GM12878 (cell line): ENCODE results near the gene CRYGA. TPM values are rescaled to one million over a fixed set of nuclear protein-coding genes. Genes with fewer than 3 reads are reported as not detected.

Experiments used
- ATAC-seq: fragments of 200-7000 bp; cut with Tn5 transposase; 3 replicates; pipeline ENCODE4 v1.9.1; 2020; ENCODE audit warnings: mild to moderate bottlenecking, moderate library complexity
- BruUV-seq: library from RNA; stranded (reverse); fragments of 400-500 nt; replicated peaks from 2 replicates; lab custom pipeline; 2021; lab: Mats Ljungman, UMichigan
- CTCF ChIA-PET: fragments of 300-600 bp; sonication (Branson Sonifier 250); formaldehyde crosslinking; extraction: SDS; loops from one replicate; lab custom pipeline; 2021; ENCODE audit warnings: inconsistent platforms; lab: Yijun Ruan, JAX
- POLR2A ChIA-PET: fragments of 350-600 bp; formaldehyde crosslinking; extraction: SDS; loops from one replicate; lab custom pipeline; 2021; ENCODE audit warnings: inconsistent platforms; lab: Charles Lee
- RAD21 ChIA-PET: fragments of 300-600 bp; sonication (Branson Sonifier 250); formaldehyde crosslinking; loops from one replicate; lab custom pipeline; 2023; ENCODE audit warnings: antibody characterized with exemption; ENCODE audit not compliant: unreplicated experiment; lab: Charles Lee
- SMC1A ChIA-PET: fragments of 300-600 bp; sonication (Branson Sonifier 250); formaldehyde crosslinking; loops from one replicate; lab custom pipeline; 2023; ENCODE audit not compliant: unreplicated experiment, uncharacterized antibody; lab: Charles Lee
- DNase-seq: peaks from one replicate; pipeline ENCODE4 v3.0.0-alpha.2; 2011; ENCODE audit warnings: low read depth, low spot score
- FAIRE-seq: peaks from 3 replicates; lab custom pipeline; 2011; peaks lifted over from hg19 to GRCh38; lab: Jason Lieb, UNC
- H2AFZ ChIP-seq: 2 replicates; pipeline ENCODE4 v1.6.0; 2011; ENCODE audit warnings: low read depth, low read length, control low read depth; ENCODE audit not compliant: control insufficient read depth
- H3K27ac ChIP-seq: 2 replicates; pipeline ENCODE4 v1.5.1; 2011; ENCODE audit warnings: control low read depth; ENCODE audit not compliant: control insufficient read depth, insufficient read depth
- H3K27me3 ChIP-seq, 2 experiments: replicated peaks in 1 of 2; 2 replicates each; pipeline versions ENCODE4 v1.6.0 to v1.6.1; 2011; ENCODE audit warnings: low read length in 1 of 2; ENCODE audit not compliant: control insufficient read depth in 2 of 2, insufficient read depth in 2 of 2
- H3K36me3 ChIP-seq, 2 experiments: 2 replicates each; pipeline ENCODE4 v1.5.1; 2011; ENCODE audit warnings: low read length in 1 of 2; ENCODE audit not compliant: control insufficient read depth in 2 of 2, insufficient read depth in 2 of 2
- H3K4me1 ChIP-seq: 2 replicates; pipeline ENCODE4 v1.6.1; 2011; ENCODE audit warnings: mild to moderate bottlenecking, low read length, moderate library complexity, mixed read lengths; ENCODE audit not compliant: control insufficient read depth, insufficient read depth
- H3K4me2 ChIP-seq: 2 replicates; pipeline ENCODE4 v1.6.0; 2011; ENCODE audit warnings: control low read depth; ENCODE audit not compliant: control insufficient read depth, insufficient read depth
- H3K4me3 ChIP-seq: fragments of 200-600 bp; sonication (generic); 2 replicates; pipeline ENCODE4 v1.5.1; 2016
- H3K79me2 ChIP-seq: 2 replicates; pipeline ENCODE4 v1.6.0; 2011; ENCODE audit warnings: low read length; ENCODE audit not compliant: control insufficient read depth, insufficient read depth
- H3K9ac ChIP-seq: 2 replicates; pipeline ENCODE4 v1.8.0; 2011; ENCODE audit warnings: low read length, control low read depth, mixed read lengths; ENCODE audit not compliant: control insufficient read depth, insufficient read depth
- H3K9me3 ChIP-seq: replicated peaks from 3 replicates; pipeline ENCODE4 v1.5.1; 2011; ENCODE audit warnings: mild to moderate bottlenecking, low read length; ENCODE audit not compliant: control insufficient read depth, insufficient read depth
- H4K20me1 ChIP-seq: 2 replicates; pipeline ENCODE4 v1.6.0; 2011; ENCODE audit not compliant: control insufficient read depth, insufficient read depth
- JUNB ChIP-seq: IDR thresholded peaks from 2 replicates; pipeline ENCODE4 v1.6.1; 2016; ENCODE audit warnings: antibody characterized with exemption, mild to moderate bottlenecking
- KDM1A ChIP-seq: fragments of 200-600 bp; sonication (generic); IDR thresholded peaks from 2 replicates; pipeline ENCODE4 v1.6.1; 2016; ENCODE audit warnings: borderline replicate concordance
- PAX5 ChIP-seq: IDR thresholded peaks from 2 replicates; pipeline ENCODE4 v1.6.1; 2011; ENCODE audit warnings: low read depth, low read length, borderline replicate concordance
- PML ChIP-seq: IDR thresholded peaks from 2 replicates; pipeline ENCODE4 v1.6.1; 2012; ENCODE audit warnings: low read length, inconsistent platforms
- SMARCA5 ChIP-seq: fragments of 450-650 bp; IDR thresholded peaks from 2 replicates; pipeline ENCODE4 v1.6.1; 2017; ENCODE audit warnings: mild to moderate bottlenecking
- TCF3 ChIP-seq: IDR thresholded peaks from 2 replicates; pipeline ENCODE4 v1.6.1; 2012; ENCODE audit warnings: low read depth, mild to moderate bottlenecking, low read length, borderline replicate concordance; ENCODE audit not compliant: insufficient read depth
- WGBS: methylation state at CpG from one replicate; pipeline ENCODE4 v1.1.6; 2016; ENCODE audit warnings: low lambda C conversion rate; ENCODE audit not compliant: insufficient replicate concordance, insufficient coverage; ENCODE audit errors: missing lambda C conversion rate; 5-methylcytosine and 5-hydroxymethylcytosine counted together
- in situ Hi-C: fragments of 300-500 bp; cut with MboI; formaldehyde crosslinking; loops from 9 replicates; pipeline ENCODE4 v1.14.3; 2018; ENCODE audit warnings: mixed read lengths
- intact Hi-C: fragments of 100-400 bp; cut with micrococcal nuclease; formaldehyde crosslinking; loops from one replicate; pipeline ENCODE4 v1.14.2; 2022; ENCODE audit not compliant: unreplicated experiment
- polyA plus RNA-seq, 11 experiments: library from polyadenylated mRNA; depleted of rRNA in 4 of 11; unstranded in 6 of 11; stranded (reverse) in 5 of 11; fragments of >200 nt; fragmentation: Nextera tagmentation in 4 of 11; fragmentation: Illumina TruSeq in 1 of 11; extraction: Ambion mirVana in 4 of 11; extraction: Trizol in 1 of 11; gene quantifications; 1 replicate in 1 of 11; 2 replicates in 10 of 11; pipeline versions ENCODE4 v1.2.1 to v1.2.3, GENCODE V29; 2011 to 2016; ENCODE audit warnings: inconsistent platforms in 2 of 11, missing spikeins in 2 of 11, low read depth in 1 of 11
- total RNA-seq, 4 experiments: library from RNA; depleted of rRNA in 3 of 4; stranded (reverse); fragments of >200 nt in 3 of 4; fragmentation: Illumina TruSeq in 1 of 4; extraction: Trizol in 1 of 4; gene quantifications; 2 replicates each; pipeline versions ENCODE4 v1.2.1 to v1.2.3, GENCODE V29; 2013 to 2021
- TF ChIP-seq, protein P1 (sequence below): IDR thresholded peaks from 2 replicates; pipeline ENCODE4 v1.6.1; 2011; ENCODE audit warnings: borderline replicate concordance, low read depth, mild to moderate bottlenecking, moderate library complexity, mixed read lengths, low read length; ENCODE audit not compliant: insufficient read depth; ENCODE audit errors: extremely low read length
- TF ChIP-seq, protein P2 (sequence below): fragments of 450-650 bp; IDR thresholded peaks from 2 replicates; pipeline ENCODE4 v1.6.1; 2017; ENCODE audit warnings: mild to moderate bottlenecking, moderate library complexity

CRYGA gene
- total and polyA plus RNA-seq, 10 of the 15 experiments (the other 5 are each of a cell fraction or from before 2014, with no cell fraction given): not detected

DNA sequence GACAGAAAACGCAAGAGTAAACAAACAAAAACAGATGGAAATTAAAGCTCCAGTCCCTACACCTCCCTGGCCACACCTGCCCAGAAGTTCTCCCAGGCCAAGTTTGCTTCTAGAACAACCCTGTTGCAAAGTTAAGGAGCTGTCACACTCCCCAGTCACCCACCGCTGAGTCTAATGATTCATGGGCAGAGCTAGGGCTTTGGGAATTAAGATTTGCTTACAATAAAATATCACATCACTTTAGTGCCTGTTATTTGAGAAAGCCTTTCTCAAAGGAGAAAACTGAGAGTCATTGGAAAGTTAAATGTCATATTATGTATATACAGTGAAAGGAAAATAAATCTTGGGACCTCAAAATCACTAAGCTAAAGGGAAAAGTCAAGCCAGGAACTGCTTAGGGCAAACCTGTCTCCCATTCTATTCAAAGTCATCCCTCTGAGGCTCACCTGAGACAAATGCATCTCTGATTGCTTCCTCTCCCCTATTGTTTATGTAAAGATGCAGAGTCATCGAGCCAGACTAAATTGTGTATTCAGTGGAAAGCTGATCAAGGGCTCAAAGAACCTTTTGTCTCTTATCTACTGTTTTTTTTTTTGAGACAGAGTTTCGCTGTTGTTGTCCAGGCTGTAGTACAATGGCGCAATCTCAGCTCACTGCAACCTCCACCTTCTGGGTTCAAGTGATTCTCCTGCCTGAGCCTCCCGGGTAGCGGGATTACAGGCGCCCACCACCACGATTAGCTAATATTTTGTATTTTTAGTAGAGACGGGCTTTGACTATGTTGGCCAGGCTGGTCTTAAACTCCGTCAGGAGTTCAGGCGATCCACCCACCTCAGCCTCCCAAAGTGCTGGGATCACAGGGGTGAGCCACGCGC lies 20.2 kb downstream of the CRYGA start:
- DNase-seq: no peak
- no peak overlapping the region for H3K9ac ChIP-seq
- no peaks in the 10 kb centered on the region for H3K9me3 ChIP-seq
- H3K4me3 ChIP-seq: no peak overlapping the region
- H3K36me3 ChIP-seq: no peaks in the 10 kb centered on the region
- 62% methylated on average over 14 of the region's 14 CpGs for WGBS
- BruUV-seq: no TSS peak
- ATAC-seq: no peak
- in situ Hi-C loops (no loop called here), intact Hi-C loops (no loop called here)
- ChIA-PET RAD21 (no interaction called here), POLR2A (no interaction called here), SMC1A (interaction anchor here (0.8 kb wide), 1 partner anchor 13 kb away, joined by 3 read pairs; no protein-coding TSS in a partner anchor), CTCF (interaction anchor here (0.6 to 1.3 kb wide), 2 partner anchors 12 to 306 kb away, joined by 3 read pairs; no protein-coding TSS in a partner anchor)
- no peak for FAIRE-seq
- H3K79me2 ChIP-seq: no peaks in the 10 kb centered on the region
- H3K4me1 ChIP-seq: no peaks in the 10 kb centered on the region
- no peak overlapping the region for H2AFZ ChIP-seq
- H3K27me3 ChIP-seq: no peaks in the 10 kb centered on the region; a peak in 1 of 4 replicates
- H4K20me1 ChIP-seq: no peaks in the 10 kb centered on the region
- no peak overlapping the region for H3K27ac ChIP-seq
- TF ChIP-seq SMARCA5 (no peak), JUNB (no peak)
- H3K4me2 ChIP-seq: no peak overlapping the region

- Histone ChIP-seq H3K9ac (no peak overlapping the region), H2AFZ (no peak overlapping the region), H4K20me1 (no peaks in the 10 kb centered on the region), H3K36me3 (no peaks in the 10 kb centered on the region), H3K79me2 (no peaks in the 10 kb centered on the region), H3K4me1 (no peaks in the 10 kb centered on the region), H3K27ac (no peak overlapping the region), H3K27me3 (no peaks in the 10 kb centered on the region), H3K4me2 (no peak overlapping the region), H3K9me3 (no peaks in the 10 kb centered on the region; the same call in 2 of the 3 replicates), H3K4me3 (no peak overlapping the region)
- WGBS: 46% methylated on average over 8 of the region's 8 CpGs
- ChIA-PET CTCF (interaction anchor here (1.3 to 1.4 kb wide), 2 partner anchors 11 to 34 kb away, joined by 3 to 4 read pairs; no protein-coding TSS in a partner anchor), RAD21 (no interaction called here), POLR2A (no interaction called here), SMC1A (interaction anchor here (0.8 kb wide), 1 partner anchor 14 kb away, joined by 3 read pairs; no protein-coding TSS in a partner anchor)
- DNase-seq (no peak), ATAC-seq (no peak), FAIRE-seq (no peak)
- BruUV-seq: no TSS peak
- intact Hi-C loops: no loop called here
- in situ Hi-C loops: no loop called here
- TF ChIP-seq, protein P1, sequence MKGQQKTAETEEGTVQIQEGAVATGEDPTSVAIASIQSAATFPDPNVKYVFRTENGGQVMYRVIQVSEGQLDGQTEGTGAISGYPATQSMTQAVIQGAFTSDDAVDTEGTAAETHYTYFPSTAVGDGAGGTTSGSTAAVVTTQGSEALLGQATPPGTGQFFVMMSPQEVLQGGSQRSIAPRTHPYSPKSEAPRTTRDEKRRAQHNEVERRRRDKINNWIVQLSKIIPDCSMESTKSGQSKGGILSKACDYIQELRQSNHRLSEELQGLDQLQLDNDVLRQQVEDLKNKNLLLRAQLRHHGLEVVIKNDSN: no peak
- TF ChIP-seq TCF3: no peak
- TF ChIP-seq, protein P2, sequence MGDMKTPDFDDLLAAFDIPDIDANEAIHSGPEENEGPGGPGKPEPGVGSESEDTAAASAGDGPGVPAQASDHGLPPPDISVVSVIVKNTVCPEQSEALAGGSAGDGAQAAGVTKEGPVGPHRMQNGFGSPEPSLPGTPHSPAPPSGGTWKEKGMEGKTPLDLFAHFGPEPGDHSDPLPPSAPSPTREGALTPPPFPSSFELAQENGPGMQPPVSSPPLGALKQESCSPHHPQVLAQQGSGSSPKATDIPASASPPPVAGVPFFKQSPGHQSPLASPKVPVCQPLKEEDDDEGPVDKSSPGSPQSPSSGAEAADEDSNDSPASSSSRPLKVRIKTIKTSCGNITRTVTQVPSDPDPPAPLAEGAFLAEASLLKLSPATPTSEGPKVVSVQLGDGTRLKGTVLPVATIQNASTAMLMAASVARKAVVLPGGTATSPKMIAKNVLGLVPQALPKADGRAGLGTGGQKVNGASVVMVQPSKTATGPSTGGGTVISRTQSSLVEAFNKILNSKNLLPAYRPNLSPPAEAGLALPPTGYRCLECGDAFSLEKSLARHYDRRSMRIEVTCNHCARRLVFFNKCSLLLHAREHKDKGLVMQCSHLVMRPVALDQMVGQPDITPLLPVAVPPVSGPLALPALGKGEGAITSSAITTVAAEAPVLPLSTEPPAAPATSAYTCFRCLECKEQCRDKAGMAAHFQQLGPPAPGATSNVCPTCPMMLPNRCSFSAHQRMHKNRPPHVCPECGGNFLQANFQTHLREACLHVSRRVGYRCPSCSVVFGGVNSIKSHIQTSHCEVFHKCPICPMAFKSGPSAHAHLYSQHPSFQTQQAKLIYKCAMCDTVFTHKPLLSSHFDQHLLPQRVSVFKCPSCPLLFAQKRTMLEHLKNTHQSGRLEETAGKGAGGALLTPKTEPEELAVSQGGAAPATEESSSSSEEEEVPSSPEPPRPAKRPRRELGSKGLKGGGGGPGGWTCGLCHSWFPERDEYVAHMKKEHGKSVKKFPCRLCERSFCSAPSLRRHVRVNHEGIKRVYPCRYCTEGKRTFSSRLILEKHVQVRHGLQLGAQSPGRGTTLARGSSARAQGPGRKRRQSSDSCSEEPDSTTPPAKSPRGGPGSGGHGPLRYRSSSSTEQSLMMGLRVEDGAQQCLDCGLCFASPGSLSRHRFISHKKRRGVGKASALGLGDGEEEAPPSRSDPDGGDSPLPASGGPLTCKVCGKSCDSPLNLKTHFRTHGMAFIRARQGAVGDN: no peak
- TF ChIP-seq PAX5: no peak
- TF ChIP-seq KDM1A: no peak
- TF ChIP-seq PML: no peak
Measured at GRCh38 chr2:208142240-208142924, 21.0 kb downstream of the CRYGA start.
